ENCODE measurements around the gene TRAP1. TPM values are rescaled to one million over a fixed set of nuclear protein-coding genes. Genes with fewer than 3 reads are reported as not detected.

The TRAP1 gene
- total and polyA plus RNA-seq, 4 donors = 78.3 to 148 (median 112) TPM

- Histone ChIP-seq H3K9me3 (ENCODE audit: control insufficient read depth in 4 of 4, low read length in 3 of 4) (no peaks in the 10 kb centered on the region), H3K9ac (ENCODE audit: low read depth in 1 of 2, low read length in 2 of 2) (no peak overlapping the region), H3K4me3 (ENCODE audit: low read depth in 1 of 3, low read length in 3 of 3) (no peak overlapping the region), H3K4me1 (ENCODE audit: control insufficient read depth in 4 of 4, insufficient read depth in 4 of 4, low read length in 3 of 4) (peaks cover 0 to 6% (median 1%) of the 10 kb centered on the region in 4 donors), H3K27ac (ENCODE audit: low read depth in 1 of 2, low read length in 2 of 2) (no peak overlapping the region), H3K27me3 (ENCODE audit: control insufficient read depth in 4 of 4, insufficient read depth in 4 of 4, low read length in 3 of 4) (no peaks in the 10 kb centered on the region), H3K36me3 (ENCODE audit: control insufficient read depth in 4 of 4, insufficient read depth in 3 of 4, low read depth in 1 of 4, low read length in 3 of 4) (no peaks in the 10 kb centered on the region)
- no peak for DNase-seq (ENCODE audit: low spot score)
- TF ChIP-seq RXRA (IDR thresholded peaks at IDR 0.05) = no peak
- TF ChIP-seq TAF1 (conservative IDR thresholded peaks at IDR 0.05) = no peak
- no peak for TF ChIP-seq RAD21 (IDR thresholded peaks at IDR 0.05)
- no peak for TF ChIP-seq ATF3 (IDR thresholded peaks at IDR 0.05)
- TF ChIP-seq GABPA (IDR thresholded peaks at IDR 0.05 in 1 of 2, conservative IDR thresholded peaks at IDR 0.05 in 1 of 2) = no peak
- no peak for TF ChIP-seq SP1 (IDR thresholded peaks at IDR 0.05)
- no peak for TF ChIP-seq CTCF (IDR thresholded peaks at IDR 0.05; ENCODE audit: low read depth, low read length, missing input control)
- no peak for TF ChIP-seq HNF4G (IDR thresholded peaks at IDR 0.05)
- no peak for TF ChIP-seq MAX (IDR thresholded peaks at IDR 0.05)
- no peak for TF ChIP-seq FOXA2 (IDR thresholded peaks at IDR 0.05)
- TF ChIP-seq ZBTB33 (IDR thresholded peaks at IDR 0.05) = no peak
- TF ChIP-seq FOXA1 (IDR thresholded peaks at IDR 0.05) = no peak
- TF ChIP-seq REST (IDR thresholded peaks at IDR 0.05) = no peak
- TF ChIP-seq YY1 (IDR thresholded peaks at IDR 0.05) = no peak
- TF ChIP-seq NR2F2 (IDR thresholded peaks at IDR 0.05) = no peak
- no peak for TF ChIP-seq JUND (IDR thresholded peaks at IDR 0.05)
- no peak for TF ChIP-seq HNF4A (conservative IDR thresholded peaks at IDR 0.05)
- no peak for TF ChIP-seq EGR1 (IDR thresholded peaks at IDR 0.05; ENCODE audit: low read depth in 2 of 2)
- WGBS = 86% methylated on average over 3 of the region's 3 CpGs
Observed at GRCh38 chr16:3618769-3619141, 98.6 kb downstream of the TRAP1 start.

Measured in liver (tissue), 9 donors.